HG03196 (cell line): ENCODE results near the gene NPNT.
A peak's percentile ranks its signal among the peaks of the same experiment; 100 is the strongest.
"Not testable (repeated sequence)": the region's sequence is repeated elsewhere in the genome, so short reads cannot be mapped to it uniquely, and the experiment has no call there.

Experiments
- ATAC-seq: cut with Tn5 transposase; IDR thresholded peaks from one replicate; pipeline ENCODE4 v1.9.1; 2021; ENCODE audit not compliant: unreplicated experiment

NPNT gene, protein sequence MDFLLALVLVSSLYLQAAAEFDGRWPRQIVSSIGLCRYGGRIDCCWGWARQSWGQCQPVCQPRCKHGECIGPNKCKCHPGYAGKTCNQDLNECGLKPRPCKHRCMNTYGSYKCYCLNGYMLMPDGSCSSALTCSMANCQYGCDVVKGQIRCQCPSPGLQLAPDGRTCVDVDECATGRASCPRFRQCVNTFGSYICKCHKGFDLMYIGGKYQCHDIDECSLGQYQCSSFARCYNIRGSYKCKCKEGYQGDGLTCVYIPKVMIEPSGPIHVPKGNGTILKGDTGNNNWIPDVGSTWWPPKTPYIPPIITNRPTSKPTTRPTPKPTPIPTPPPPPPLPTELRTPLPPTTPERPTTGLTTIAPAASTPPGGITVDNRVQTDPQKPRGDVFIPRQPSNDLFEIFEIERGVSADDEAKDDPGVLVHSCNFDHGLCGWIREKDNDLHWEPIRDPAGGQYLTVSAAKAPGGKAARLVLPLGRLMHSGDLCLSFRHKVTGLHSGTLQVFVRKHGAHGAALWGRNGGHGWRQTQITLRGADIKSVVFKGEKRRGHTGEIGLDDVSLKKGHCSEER

DNA sequence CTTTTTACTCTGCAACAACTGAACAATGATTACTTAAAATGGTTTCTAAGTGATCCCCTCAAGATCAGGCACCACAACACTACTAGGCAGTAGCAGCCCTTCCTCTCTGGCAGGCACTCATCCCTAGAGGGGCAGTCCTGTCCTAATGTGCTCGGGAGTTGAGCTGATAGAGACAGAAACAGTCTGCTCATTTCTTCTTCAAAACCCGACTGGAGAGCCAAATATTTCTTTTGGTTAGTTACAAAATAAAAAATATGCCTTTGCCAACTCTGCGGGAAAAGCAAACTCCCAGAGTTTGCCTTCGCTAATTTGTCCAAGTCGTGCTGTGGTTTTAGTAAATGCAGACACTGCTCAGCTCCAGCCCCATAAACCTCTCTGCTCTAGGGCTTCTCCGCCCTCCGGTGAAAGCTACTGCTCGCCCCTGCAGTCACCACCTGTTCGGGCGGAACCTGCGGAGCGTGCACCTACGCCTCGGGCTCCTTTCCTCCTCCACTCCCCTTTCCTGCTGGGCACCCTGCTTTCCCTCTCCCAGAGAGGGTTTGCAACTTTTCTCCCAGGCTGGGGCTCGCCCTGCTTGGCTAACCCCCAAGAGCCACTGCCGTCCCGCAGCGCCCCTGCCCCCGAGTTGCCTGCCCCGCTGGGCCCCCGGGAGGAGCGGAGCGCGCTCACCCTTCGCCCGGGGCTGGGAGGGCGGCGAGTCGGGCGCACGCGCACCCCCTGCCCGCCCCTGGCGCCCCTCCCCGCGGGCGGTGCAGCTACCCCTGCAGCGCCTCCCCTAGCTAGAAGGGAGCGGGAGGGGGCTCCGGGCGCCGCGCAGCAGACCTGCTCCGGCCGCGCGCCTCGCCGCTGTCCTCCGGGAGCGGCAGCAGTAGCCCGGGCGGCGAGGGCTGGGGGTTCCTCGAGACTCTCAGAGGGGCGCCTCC, at the start of gene NPNT:
Gene NPNT, plus strand, starts transcription at position 812 of the 923 bp plus-strand sequence. CDS start 182 bp downstream, outside the sequence.
- ATAC-seq = peak; percentile 43

DNA sequence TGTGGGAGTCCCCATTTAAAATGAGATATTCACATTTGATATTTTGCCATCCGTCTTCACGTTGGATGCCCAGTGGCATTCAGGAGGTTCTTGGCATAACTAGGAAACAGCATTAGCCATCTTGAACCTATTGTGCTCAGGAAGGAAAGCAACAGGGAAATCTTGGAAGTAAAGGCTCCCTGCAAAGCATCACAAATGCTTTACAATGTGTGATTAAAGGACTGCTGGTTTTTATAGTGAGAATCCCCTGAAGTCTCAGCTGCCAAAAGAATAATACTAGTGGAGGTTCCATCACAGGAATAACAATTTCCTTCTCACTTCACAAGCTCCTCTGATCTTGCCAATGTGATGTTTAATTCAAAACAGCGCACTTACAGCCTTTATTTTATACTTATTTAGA, 49.7 kb upstream of the NPNT start:
- no peak for ATAC-seq

DNA sequence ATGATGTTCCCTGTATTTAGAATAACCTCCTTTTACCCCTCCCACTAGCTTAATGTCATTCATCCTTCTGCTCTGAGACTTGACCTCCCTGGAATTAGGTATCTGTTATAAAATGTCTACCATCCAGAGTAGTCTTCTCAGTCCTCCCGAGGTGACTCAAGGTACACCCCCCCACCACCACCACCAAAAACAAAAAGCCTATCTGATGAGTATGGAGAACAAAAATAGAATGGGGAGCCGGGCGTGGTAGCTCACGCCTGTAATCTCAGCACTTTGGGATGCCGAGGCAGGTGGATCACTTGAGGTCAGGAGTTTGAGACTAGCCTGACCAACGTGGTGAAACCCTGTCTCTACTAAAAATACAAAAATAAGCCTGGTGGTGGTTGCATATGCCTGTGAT, 46.9 kb upstream of the NPNT start:
- ATAC-seq = not testable (repeated sequence)

DNA sequence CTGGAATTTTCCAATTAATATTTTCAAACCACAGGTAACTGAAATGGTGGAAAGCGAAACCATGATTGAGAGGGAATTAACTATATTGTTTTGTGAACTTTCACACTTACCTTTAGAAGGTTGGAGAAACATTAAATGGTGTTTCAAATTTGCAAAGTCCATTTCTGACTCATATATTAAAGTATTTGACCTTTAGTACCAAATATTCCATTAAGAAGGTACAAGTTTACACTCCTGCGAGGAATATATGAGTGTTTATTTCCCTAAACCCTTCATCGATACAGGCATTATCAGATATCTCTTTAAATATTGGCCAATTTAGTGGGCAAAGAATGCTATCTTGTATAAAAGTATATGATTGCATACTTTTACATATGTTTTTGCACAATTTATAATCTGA, 44.1 kb upstream of the NPNT start:
- no peak for ATAC-seq

DNA sequence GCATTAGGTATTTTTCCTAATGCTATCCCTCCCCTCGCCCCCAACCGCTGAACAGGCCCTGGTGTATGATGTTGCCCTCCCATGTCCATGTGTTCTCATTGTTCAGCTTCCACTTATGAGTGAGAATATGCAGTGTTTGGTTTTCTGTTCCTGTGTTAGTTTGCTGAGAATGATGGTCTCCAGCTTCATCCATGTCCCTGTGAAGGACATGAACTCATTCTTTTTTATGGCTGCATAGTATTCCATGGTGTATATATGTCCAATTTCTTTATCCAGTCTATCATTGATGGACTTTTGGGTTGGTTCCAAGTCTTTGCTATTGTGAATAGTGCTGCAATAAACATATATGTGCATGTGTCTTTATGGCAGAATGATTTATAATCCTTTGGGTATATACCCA, 43.0 kb upstream of the NPNT start:
- not testable (repeated sequence) for ATAC-seq

DNA sequence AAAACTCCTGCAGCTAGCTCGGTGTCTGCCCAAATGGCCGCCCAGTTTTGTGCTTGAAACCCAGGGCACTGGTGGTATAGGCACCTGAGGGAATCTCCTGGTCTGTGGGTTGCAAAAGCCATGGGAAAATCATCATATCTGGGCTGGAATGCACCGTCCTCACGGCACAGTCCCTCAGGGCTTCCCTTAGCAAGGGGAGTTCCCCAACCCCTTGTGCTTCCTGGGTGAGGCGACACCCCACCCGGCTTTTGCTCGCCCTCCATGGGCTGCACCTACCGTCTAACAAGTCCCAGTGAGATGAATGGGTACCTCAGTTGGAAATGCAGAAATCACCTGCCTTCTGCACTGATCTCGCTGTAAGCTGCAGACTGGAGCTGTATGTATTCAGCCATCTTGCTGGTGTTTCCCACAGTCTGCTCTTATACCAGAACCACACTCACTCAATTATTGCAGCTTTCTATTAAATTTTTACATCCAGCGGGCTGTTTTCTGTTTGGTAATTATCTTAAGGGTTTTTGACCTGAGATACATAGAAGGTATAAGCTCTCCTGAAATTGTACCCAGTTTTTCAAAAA, 36.7 kb upstream of the NPNT start:
- ATAC-seq = peak; percentile 53

DNA sequence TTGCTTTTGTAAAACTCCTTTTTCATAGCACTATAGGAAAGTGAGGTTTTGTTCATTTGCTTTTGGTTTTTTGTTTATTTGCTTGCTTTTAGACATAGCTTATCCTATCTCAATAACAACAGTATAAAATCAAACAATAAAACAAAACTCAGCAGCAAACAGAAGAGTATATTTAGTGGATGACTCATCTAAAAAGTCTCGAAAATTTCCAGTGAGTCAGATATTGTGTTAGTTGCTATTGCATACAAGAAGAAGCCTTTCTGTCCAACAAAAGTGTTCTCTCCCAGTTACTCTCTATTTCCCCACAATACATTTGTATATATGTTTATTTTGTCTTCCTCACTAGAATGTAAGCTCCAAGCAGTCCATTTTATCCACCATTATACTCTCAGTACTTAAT, 36.0 kb upstream of the NPNT start:
- ATAC-seq = no peak

DNA sequence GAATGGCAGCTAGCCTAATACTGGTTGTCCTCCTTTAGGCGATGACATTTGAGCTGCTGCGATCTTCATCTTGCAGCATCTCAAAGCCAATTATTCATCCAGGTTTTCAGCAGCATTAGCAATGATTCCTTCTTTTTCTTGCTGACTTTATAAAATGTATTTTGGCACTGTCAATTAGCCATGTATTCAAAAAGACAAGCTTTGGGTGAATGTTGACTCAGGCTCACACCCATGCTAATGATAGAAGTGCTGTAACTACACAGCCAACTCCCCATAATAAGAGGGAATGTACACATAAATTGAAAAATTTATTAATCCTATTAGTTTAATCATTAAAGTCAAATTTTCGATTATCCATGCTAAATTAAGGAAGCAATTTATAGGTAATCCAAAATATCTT, 24.3 kb upstream of the NPNT start:
- ATAC-seq = no peak

DNA sequence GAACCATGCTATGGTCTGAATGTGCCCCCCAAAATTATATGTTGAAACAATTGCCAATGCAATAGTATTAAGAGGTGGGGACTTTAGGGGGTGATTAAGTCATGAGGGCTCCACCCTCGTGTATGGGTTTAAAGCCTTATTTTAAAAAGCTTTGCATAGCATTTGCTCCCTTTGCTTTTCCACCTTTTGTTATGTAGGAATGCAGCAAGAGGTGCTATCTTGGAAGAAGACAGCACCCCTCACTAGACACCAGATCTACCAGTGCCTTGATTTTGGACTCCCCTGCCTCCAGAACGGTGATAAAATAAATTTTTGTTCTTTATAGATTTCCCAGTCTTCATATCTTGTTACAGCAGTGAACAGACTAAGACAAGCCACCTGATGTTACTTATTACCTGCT, 23.3 kb upstream of the NPNT start:
- no peak for ATAC-seq

DNA sequence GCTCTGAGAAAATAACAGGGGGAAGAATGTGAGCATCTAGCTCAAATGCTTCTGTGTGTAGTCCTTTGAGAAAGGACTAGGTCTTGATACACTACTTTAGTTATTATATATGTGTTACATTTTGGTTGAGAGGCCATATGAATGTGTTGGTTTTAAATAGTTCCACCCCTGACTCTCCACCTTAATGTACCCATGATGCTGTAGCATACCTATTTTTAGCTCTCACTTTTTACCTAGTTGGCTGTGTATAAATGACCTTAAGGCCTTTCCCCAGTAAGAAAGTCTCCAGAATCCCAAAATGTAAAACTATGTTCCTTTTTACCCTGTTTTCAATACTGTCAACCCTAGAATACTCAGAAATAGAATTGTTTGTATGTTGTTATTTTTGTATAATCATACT, 20.0 kb upstream of the NPNT start:
- ATAC-seq = no peak

DNA sequence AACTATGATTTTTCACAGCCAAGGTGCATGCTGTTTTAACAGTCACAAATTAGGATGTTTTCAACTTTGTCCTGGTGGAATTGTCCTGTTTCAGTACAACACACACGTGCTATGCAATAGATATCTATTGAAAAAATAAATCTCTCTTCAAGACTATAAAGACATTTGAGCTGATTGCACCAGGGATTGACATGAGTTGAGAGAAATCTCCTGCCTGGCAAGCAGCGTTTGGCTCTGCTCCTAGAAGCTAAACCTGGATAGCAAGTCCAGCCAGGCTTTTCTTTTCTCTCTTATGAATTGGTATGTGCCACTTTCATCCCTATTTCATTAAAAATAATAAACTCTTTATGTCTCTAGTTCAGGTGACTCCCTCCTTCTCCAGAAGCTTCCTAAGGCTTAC, 16.6 kb upstream of the NPNT start:
- ATAC-seq = no peak

DNA sequence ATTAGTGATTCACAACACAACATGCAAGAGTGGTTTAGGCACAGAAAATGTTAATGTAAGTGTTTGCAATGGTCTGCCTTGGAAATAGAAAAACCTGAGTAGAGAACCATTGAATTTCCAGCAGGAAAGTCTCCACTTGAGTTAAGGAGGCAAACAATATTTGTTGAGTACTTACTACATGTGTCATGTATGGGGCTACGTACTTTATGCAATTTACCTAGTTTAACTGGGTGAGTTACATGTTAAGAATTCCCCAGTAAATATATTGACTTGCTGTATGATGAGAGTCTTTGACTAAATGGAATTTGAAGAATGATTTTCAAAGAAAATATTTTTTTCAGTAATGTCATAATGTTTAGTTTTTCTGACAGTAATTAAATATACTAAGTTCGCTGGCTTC, 7.8 kb upstream of the NPNT start:
- no peak for ATAC-seq

DNA sequence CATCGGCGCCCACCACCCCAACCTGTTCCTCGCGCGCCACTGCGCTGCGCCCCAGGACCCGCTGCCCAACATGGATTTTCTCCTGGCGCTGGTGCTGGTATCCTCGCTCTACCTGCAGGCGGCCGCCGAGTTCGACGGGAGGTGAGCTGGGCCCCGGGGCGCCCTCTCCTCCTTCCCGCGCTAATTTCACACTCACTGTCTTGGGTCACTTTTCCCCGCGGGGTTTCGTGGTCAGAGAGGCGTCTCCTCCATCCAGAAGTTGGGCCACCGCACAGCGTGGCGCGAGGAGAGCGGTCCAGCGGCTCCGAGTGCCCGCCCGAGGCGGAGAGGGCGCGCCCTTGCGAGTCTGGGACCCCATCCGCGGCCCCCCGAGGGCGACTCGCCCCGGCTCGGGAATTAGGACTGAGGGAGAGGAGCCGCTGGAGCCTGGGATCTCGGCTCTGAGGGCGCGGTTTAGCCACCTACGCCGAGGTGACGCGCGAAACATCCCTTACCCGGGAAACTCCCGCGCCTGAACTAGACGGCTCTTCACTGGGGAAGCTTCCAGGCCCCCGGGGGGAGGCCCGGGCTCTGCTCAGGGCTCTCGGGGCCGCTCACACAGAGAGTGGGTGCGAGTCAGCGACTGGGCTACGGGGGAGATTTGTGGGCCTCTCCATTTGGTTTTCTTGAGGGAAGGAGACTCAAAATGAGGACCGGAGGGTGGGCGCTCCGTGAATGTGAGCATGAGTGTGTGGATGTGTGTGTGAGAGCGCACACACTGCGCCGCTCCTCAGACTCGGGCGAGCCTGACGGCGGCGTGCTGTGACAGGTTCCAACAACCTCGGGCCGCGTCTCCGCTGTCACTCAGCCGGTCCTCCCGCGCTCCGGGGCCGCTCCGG, 551 bp downstream of the NPNT start:
- peak; percentile 28 for ATAC-seq

DNA sequence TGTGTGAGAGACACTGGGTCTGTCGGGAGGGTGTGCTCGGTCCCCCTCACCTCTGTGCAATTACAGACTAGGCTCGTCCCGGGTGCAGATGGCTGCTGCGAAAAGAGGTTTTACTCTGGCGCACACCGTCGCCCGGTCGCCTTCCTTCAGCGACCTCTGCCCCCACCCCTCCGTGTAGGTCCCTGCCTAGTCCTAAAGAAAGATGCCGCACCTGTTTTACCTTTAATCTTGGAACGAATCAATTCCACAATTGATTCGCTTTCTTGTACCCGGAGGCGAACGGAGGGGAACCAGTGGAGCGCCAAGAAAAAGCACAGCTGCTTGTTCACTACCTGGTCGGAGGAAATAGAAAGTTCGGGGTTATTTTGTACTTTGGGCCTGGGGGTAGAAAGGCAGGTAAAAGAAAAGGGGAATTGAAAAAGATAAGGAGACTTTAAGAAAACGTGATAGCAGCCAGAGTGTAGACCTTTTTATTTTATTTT, 1.2 kb downstream of the NPNT start:
- ATAC-seq = no peak

DNA sequence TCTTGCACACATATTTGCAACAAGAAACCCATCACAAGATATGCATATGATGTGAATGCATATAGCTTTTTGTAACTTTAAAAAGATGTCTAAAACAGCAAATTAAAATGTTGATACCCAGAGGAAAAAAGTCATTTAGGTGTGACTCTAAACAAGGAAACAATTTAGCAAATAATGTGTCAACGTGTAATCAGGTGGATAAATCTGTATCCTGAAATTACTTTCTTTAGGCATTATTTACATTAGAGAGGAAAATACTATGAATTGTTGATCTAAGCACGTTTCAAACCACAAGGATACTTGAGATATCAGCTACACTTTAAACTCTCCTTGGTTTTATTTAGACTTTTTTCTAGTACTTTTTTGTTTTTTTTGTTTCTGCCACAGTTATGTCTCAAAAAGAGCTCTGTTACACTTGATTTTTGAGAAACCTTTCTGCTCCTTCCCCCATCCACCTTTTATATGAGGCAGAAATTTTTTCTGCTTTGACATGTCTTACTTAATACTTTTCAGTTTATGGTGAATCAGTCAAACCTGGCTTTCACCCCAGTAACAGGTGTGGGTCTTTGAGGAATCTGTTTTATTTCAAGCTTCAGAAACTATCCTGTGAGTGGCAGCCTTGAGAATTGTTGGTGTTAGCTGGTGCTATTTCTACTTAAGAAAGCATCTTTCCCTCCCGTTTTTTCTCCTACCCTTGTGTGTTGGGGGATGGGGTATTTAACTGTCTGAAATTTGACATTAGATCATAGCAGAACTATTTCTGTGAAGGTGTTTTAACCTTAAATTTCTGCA, 1.9 kb downstream of the NPNT start:
- ATAC-seq = no peak

DNA sequence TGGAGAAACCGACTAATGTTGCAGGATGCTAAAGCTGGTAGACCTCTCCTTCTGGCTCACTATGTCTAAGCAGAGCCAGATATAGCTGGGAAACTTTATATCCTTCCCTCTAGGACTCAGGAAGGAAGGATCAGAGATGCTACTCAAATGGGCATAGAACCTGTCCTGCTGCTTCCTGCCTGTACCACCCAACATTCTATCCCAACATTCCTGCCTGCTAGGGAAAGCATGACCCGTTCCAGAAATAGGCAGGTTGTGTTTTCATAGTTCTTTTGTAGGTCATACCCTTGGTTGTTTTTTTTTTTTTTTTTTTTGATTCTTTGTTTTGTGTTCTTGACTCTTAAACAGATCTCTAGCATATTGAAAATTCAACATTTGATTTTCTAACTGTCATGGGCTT, 5.3 kb downstream of the NPNT start:
- no peak for ATAC-seq

DNA sequence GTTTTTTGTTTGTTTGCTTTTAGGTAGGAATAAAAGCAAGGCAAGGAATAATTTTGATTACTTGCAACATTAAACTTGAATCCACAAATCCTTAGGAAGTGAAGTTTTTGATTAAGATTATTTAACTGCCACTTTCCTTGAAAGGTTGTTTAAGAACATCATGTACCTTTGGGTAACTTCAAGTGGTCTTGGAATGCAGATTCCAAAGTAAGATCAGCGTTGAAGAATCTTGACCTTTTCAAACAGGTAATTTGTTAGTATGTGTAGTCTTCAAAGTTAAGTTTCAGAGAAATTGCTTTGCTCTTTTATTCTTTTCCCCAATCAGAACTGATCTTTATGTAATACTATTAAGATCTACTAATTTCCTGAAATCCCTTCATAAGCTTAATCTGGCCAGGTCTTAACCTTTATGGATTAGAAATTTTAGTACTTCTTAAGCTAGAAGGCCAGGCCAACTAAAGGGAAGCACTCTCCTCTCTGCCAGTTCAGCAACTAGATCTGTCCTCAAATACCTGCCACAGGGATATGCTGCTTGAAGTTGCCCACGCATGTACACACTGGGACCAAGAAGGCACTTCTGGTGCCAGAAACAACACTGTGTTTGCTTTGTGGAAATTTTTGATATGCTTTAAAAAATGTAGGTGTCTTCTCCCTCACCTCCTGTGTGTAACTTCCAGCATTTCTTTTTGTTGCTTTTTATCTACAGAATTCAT, 7.4 kb downstream of the NPNT start:
- no peak for ATAC-seq

DNA sequence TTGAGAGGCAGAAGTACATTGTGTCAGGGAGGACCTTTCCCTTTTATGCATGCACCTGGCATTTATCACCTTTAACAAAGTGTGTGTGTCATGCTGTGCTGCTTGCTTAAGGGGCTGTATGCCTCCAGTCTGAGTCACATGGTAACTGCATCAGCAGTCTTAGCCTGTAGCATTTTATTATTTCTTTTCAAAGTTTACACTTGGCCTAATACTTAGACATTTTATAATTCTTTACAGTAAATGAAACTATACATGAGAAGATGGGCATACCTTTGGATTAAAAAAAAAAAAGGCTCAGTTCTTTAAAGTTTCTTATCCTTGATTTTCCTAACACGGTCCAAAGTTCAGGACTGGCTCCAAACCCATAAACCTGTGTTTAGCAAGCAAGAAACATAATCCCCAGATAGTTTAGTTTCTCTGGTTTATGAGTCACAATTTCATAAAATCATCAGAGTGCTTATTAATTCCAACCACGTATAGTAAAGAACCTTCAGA, 14.6 kb downstream of the NPNT start:
- ATAC-seq = no peak

DNA sequence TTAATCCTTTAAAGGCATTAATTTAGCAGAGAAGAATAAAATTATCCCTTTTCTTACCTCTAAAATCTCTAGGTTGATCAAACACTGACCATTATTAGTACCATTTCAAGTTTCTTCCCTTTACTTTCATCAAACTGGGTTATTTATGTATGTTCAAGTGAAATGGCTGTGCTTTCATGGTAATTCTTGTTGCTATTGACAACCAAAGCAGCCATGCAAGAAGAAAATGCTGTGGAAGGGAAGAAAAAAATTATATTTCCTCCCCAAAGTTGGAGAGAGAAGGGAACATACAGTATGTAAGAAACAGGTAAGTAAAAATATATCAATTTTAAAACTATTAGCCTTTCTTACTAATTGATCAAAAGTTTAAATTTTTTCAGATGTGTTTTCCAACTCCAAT, 16.2 kb downstream of the NPNT start:
- ATAC-seq = no peak
